D721Med (cell line): ENCODE results near the gene CCDC88B.

Source experiments
- DNase-seq: peaks from one replicate; pipeline ENCODE4 v3.0.0; 2011; ENCODE audit warnings: low spot score; ENCODE audit not compliant: insufficient read length
- FAIRE-seq: peaks from 2 replicates; lab custom pipeline; 2011; peaks lifted over from hg19 to GRCh38; lab: Jason Lieb, UNC
- TF ChIP-seq, protein P1 (sequence below): IDR thresholded peaks from 2 replicates; pipeline ENCODE4 v1.5.1; 2012; ENCODE audit warnings: mild to moderate bottlenecking, control low read depth; ENCODE audit not compliant: insufficient read depth; ENCODE audit errors: missing control alignments

Gene CCDC88B

GRCh38 chr11:64331569-64332371 is 8.2 kb upstream of the CCDC88B start:
- FAIRE-seq (no peak), DNase-seq (no peak)
- TF ChIP-seq, protein P1, sequence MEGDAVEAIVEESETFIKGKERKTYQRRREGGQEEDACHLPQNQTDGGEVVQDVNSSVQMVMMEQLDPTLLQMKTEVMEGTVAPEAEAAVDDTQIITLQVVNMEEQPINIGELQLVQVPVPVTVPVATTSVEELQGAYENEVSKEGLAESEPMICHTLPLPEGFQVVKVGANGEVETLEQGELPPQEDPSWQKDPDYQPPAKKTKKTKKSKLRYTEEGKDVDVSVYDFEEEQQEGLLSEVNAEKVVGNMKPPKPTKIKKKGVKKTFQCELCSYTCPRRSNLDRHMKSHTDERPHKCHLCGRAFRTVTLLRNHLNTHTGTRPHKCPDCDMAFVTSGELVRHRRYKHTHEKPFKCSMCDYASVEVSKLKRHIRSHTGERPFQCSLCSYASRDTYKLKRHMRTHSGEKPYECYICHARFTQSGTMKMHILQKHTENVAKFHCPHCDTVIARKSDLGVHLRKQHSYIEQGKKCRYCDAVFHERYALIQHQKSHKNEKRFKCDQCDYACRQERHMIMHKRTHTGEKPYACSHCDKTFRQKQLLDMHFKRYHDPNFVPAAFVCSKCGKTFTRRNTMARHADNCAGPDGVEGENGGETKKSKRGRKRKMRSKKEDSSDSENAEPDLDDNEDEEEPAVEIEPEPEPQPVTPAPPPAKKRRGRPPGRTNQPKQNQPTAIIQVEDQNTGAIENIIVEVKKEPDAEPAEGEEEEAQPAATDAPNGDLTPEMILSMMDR = peak; percentile 46

DNA sequence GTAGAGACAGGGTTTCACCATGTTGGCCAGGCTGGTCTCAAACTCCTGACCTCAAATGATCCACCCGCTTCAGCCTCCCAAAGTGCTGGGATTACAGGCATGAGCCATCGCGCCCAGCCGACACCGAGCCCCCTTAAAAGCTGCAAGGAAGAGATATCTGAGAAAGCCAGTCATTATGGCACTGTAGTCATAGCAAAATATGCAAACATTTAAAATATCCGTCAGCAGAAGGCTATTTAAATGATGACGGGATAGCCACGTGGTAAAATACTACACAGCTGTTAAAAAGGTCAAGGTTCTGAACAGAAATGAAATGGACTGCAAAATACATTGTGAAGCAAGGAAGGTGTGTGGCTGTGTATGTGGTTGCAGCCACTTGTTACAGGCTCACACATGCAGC is 6.4 kb upstream of the CCDC88B start:
- TF ChIP-seq, protein P1 = no peak
- FAIRE-seq = no peak

GRCh38 chr11:64334764-64335735 is 5.0 kb upstream of the CCDC88B start:
- DNase-seq = peak; percentile 93
- TF ChIP-seq, protein P1 = no peak
- no peak for FAIRE-seq

More for the DNA sequence above, 6.4 kb upstream of the CCDC88B start:
- no peak for DNase-seq

- FAIRE-seq (no peak), DNase-seq (no peak)
- TF ChIP-seq, protein P1 = no peak
Measured at GRCh38 chr11:64337538-64338249, 2.3 kb upstream of the CCDC88B start.

GRCh38 chr11:64338716-64339115 is 1.3 kb upstream of the CCDC88B start:
- FAIRE-seq = no peak
- TF ChIP-seq, protein P1 = no peak
- DNase-seq = no peak

GRCh38 chr11:64339286-64339685 is 718 bp upstream of the CCDC88B start:
- DNase-seq (no peak), FAIRE-seq (no peak)
- TF ChIP-seq, protein P1 = no peak
